ENCODE data around the gene TBPL1.

TBPL1 gene

GRCh38 chr6:134014588-134015137, 61.6 kb downstream of the TBPL1 start:
- H3K27ac ChIP-seq, result no peak overlapping the region
- H3K9me3 ChIP-seq (ENCODE audit: low read depth, low read length), result no peaks in the 10 kb centered on the region
- no peak overlapping the region for H3K9ac ChIP-seq (ENCODE audit: insufficient read length)
- no peak for DNase-seq (ENCODE audit: low read depth, low spot score)
- TF ChIP-seq POLR2AphosphoS5 (IDR thresholded peaks at IDR 0.05; ENCODE audit: borderline replicate concordance, low read depth, low read length), result no peak
- no peak for TF ChIP-seq FOXP2 (optimal IDR thresholded peaks at IDR 0.05; ENCODE audit: control extremely low read depth, extremely low read length, insufficient read depth)
- no peak for TF ChIP-seq EZH2 (IDR thresholded peaks at IDR 0.05)
- no peak overlapping the region for H3K4me3 ChIP-seq
- H3K36me3 ChIP-seq (ENCODE audit: insufficient read depth, low read length), result no peaks in the 10 kb centered on the region

GRCh38 chr6:134015719-134016557, 62.9 kb downstream of the TBPL1 start:
- Histone ChIP-seq H3K9me3 (ENCODE audit: low read depth, low read length) (no peaks in the 10 kb centered on the region), H3K27ac (no peak overlapping the region), H3K9ac (ENCODE audit: insufficient read length) (no peak overlapping the region), H3K36me3 (ENCODE audit: insufficient read depth, low read length) (no peaks in the 10 kb centered on the region), H3K4me3 (no peak overlapping the region)
- DNase-seq (ENCODE audit: low read depth, low spot score), result no peak
- no peak for TF ChIP-seq EZH2 (IDR thresholded peaks at IDR 0.05)
- TF ChIP-seq FOXP2 (optimal IDR thresholded peaks at IDR 0.05; ENCODE audit: control extremely low read depth, extremely low read length, insufficient read depth), result no peak
- TF ChIP-seq POLR2AphosphoS5 (IDR thresholded peaks at IDR 0.05; ENCODE audit: borderline replicate concordance, low read depth, low read length), result no peak

- no peaks in the 10 kb centered on the region for H3K9me3 ChIP-seq (ENCODE audit: low read depth, low read length)
- no peaks in the 10 kb centered on the region for H3K36me3 ChIP-seq (ENCODE audit: insufficient read depth, low read length)
- no peak overlapping the region for H3K4me3 ChIP-seq
- no peak for DNase-seq (ENCODE audit: low read depth, low spot score)
- TF ChIP-seq FOXP2 (optimal IDR thresholded peaks at IDR 0.05; ENCODE audit: control extremely low read depth, extremely low read length, insufficient read depth) (no peak), EZH2 (IDR thresholded peaks at IDR 0.05) (no peak), POLR2AphosphoS5 (IDR thresholded peaks at IDR 0.05; ENCODE audit: borderline replicate concordance, low read depth, low read length) (no peak)
- H3K9ac ChIP-seq (ENCODE audit: insufficient read length), result no peak overlapping the region
- H3K27ac ChIP-seq, result no peak overlapping the region
Measured at GRCh38 chr6:134016558-134016814, 63.5 kb downstream of the TBPL1 start.

- H3K9ac ChIP-seq (ENCODE audit: insufficient read length), result no peak overlapping the region
- no peak for DNase-seq (ENCODE audit: low read depth, low spot score)
- no peak overlapping the region for H3K27ac ChIP-seq
- TF ChIP-seq EZH2 (IDR thresholded peaks at IDR 0.05), result no peak
- no peak for TF ChIP-seq FOXP2 (optimal IDR thresholded peaks at IDR 0.05; ENCODE audit: control extremely low read depth, extremely low read length, insufficient read depth)
- no peak for TF ChIP-seq POLR2AphosphoS5 (IDR thresholded peaks at IDR 0.05; ENCODE audit: borderline replicate concordance, low read depth, low read length)
- H3K9me3 ChIP-seq (ENCODE audit: low read depth, low read length), result no peaks in the 10 kb centered on the region
- H3K36me3 ChIP-seq (ENCODE audit: insufficient read depth, low read length), result no peaks in the 10 kb centered on the region
- no peak overlapping the region for H3K4me3 ChIP-seq
Measured at GRCh38 chr6:134020071-134020470, 67.0 kb downstream of the TBPL1 start.

DNA sequence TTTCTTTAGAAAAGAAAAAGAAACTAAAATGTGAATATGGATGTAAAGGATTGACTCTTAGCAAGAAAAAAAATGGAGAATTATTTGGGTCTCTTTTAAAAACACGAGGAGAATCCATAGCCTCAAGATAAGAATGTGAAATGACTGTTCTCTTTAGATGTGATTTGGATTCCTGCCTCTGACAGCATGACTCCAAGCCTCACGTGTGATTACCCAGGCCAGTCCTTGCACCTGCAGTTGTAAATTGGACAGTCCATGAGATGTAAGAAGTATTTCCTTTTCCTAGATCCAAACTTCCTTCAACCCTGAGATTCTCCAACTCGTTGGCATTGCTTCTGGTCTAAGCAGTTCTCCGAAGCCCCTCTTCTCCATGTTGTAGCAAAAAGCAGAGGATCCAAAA, 67.5 kb downstream of the TBPL1 start:
- TF ChIP-seq FOXP2 (optimal IDR thresholded peaks at IDR 0.05; ENCODE audit: control extremely low read depth, extremely low read length, insufficient read depth) (no peak), POLR2AphosphoS5 (IDR thresholded peaks at IDR 0.05; ENCODE audit: borderline replicate concordance, low read depth, low read length) (no peak), EZH2 (IDR thresholded peaks at IDR 0.05) (no peak)
- Histone ChIP-seq H3K27ac (no peak overlapping the region), H3K4me3 (no peak overlapping the region), H3K9me3 (ENCODE audit: low read depth, low read length) (no peaks in the 10 kb centered on the region), H3K9ac (ENCODE audit: insufficient read length) (no peak overlapping the region), H3K36me3 (ENCODE audit: insufficient read depth, low read length) (no peaks in the 10 kb centered on the region)
- DNase-seq (ENCODE audit: low read depth, low spot score), result no peak

DNA sequence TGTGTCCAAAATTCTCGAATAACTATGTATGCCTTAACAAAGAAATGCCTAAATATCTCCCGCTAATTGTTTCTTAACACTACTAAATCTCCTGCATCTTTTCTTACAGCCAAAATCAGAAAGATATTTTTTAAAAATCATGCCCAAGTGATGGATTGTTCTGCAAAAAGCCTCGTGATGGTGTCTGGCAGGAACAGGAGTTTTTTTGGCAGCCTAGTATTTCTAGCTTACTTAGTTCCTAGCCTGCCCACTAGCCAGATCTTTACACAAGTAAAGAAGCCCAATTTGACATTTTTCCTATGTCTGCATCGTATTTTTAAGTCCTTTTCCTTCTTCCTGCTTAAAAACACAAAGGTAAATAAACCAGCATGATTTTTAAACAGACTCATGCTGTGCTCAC, 67.9 kb downstream of the TBPL1 start:
- Histone ChIP-seq H3K27ac (no peak overlapping the region), H3K4me3 (no peak overlapping the region), H3K36me3 (ENCODE audit: insufficient read depth, low read length) (no peaks in the 10 kb centered on the region), H3K9ac (ENCODE audit: insufficient read length) (no peak overlapping the region), H3K9me3 (ENCODE audit: low read depth, low read length) (no peaks in the 10 kb centered on the region)
- no peak for DNase-seq (ENCODE audit: low read depth, low spot score)
- no peak for TF ChIP-seq POLR2AphosphoS5 (IDR thresholded peaks at IDR 0.05; ENCODE audit: borderline replicate concordance, low read depth, low read length)
- no peak for TF ChIP-seq FOXP2 (optimal IDR thresholded peaks at IDR 0.05; ENCODE audit: control extremely low read depth, extremely low read length, insufficient read depth)
- TF ChIP-seq EZH2 (IDR thresholded peaks at IDR 0.05), result no peak

- H3K9ac ChIP-seq (ENCODE audit: insufficient read length), result no peak overlapping the region
- H3K36me3 ChIP-seq (ENCODE audit: insufficient read depth, low read length), result no peaks in the 10 kb centered on the region
- H3K27ac ChIP-seq, result no peak overlapping the region
- no peaks in the 10 kb centered on the region for H3K9me3 ChIP-seq (ENCODE audit: low read depth, low read length)
- TF ChIP-seq EZH2 (IDR thresholded peaks at IDR 0.05), result no peak
- TF ChIP-seq FOXP2 (optimal IDR thresholded peaks at IDR 0.05; ENCODE audit: control extremely low read depth, extremely low read length, insufficient read depth), result no peak
- no peak for TF ChIP-seq POLR2AphosphoS5 (IDR thresholded peaks at IDR 0.05; ENCODE audit: borderline replicate concordance, low read depth, low read length)
- DNase-seq (ENCODE audit: low read depth, low spot score), result no peak
- no peak overlapping the region for H3K4me3 ChIP-seq
Measured at GRCh38 chr6:134021396-134022122, 68.5 kb downstream of the TBPL1 start.

GRCh38 chr6:134022650-134023049, 69.6 kb downstream of the TBPL1 start:
- no peak overlapping the region for H3K27ac ChIP-seq
- no peak for DNase-seq (ENCODE audit: low read depth, low spot score)
- no peaks in the 10 kb centered on the region for H3K9me3 ChIP-seq (ENCODE audit: low read depth, low read length)
- H3K9ac ChIP-seq (ENCODE audit: insufficient read length), result no peak overlapping the region
- TF ChIP-seq FOXP2 (optimal IDR thresholded peaks at IDR 0.05; ENCODE audit: control extremely low read depth, extremely low read length, insufficient read depth), result no peak
- no peak for TF ChIP-seq POLR2AphosphoS5 (IDR thresholded peaks at IDR 0.05; ENCODE audit: borderline replicate concordance, low read depth, low read length)
- no peak for TF ChIP-seq EZH2 (IDR thresholded peaks at IDR 0.05)
- no peak overlapping the region for H3K4me3 ChIP-seq
- H3K36me3 ChIP-seq (ENCODE audit: insufficient read depth, low read length), result no peaks in the 10 kb centered on the region
